GM11168 (cell line): Measurements from ENCODE around the gene MRNIP.

Source experiments
- in situ Hi-C: fragments of 300-500 bp; cut with MboI; formaldehyde crosslinking; loops from one replicate; pipeline ENCODE4 v1.12.0; 2022; ENCODE audit warnings: low sequenced_read_pairs; ENCODE audit not compliant: unreplicated experiment

Gene MRNIP

GRCh38 chr5:179858586-179859427 is at the start of gene MRNIP:
MRNIP (minus strand) TSS chr5:179858817; CDS start chr5:179858796, 21 bp downstream.
- in situ Hi-C loops = no loop called here

- in situ Hi-C loops = loop anchor here (10.0 kb wide), 1 partner anchor 113 kb away; the partner anchor contains the start of gene LTC4S
Measured at GRCh38 chr5:179907556-179908324, 49.1 kb upstream of the MRNIP start, which contains the start of gene TBC1D9B. TBC1D9B (minus strand) TSS chr5:179907897; CDS start chr5:179907821, 76 bp downstream.

- in situ Hi-C loops = loop anchor here (10.0 kb wide), 1 partner anchor 112 kb away; the partner anchor contains the start of gene LTC4S
Measured at GRCh38 chr5:179906795-179907555, 48.4 kb upstream of the MRNIP start.

GRCh38 chr5:179906294-179906794 is 47.7 kb upstream of the MRNIP start:
- in situ Hi-C loops = loop anchor here (10.0 kb wide), 1 partner anchor 112 kb away; the partner anchor contains the start of gene LTC4S

- in situ Hi-C loops = loop anchor here (10.0 kb wide), 1 partner anchor 110 kb away; the partner anchor contains the start of gene LTC4S
Measured at GRCh38 chr5:179905161-179905560, 46.5 kb upstream of the MRNIP start.

- in situ Hi-C loops = loop anchor here (10.0 kb wide), 1 partner anchor 110 kb away; the partner anchor contains the start of gene LTC4S
Measured at GRCh38 chr5:179904463-179905160, 46.0 kb upstream of the MRNIP start.

GRCh38 chr5:179902763-179903158 is 44.1 kb upstream of the MRNIP start:
- in situ Hi-C loops = loop anchor here (10.0 kb wide), 1 partner anchor 108 kb away; the partner anchor contains the start of gene LTC4S

- in situ Hi-C loops = loop anchor here (10.0 kb wide), 1 partner anchor 107 kb away; the partner anchor contains the start of gene LTC4S
Measured at GRCh38 chr5:179901915-179902762, 43.5 kb upstream of the MRNIP start.

GRCh38 chr5:179901462-179901861 is 42.8 kb upstream of the MRNIP start:
- in situ Hi-C loops = loop anchor here (10.0 kb wide), 1 partner anchor 107 kb away; the partner anchor contains the start of gene LTC4S

GRCh38 chr5:179900711-179901110 is 42.1 kb upstream of the MRNIP start:
- in situ Hi-C loops = loop anchor here (10.0 kb wide), 1 partner anchor 106 kb away; the partner anchor contains the start of gene LTC4S

- in situ Hi-C loops = loop anchor here (10.0 kb wide), 1 partner anchor 105 kb away; the partner anchor contains the start of gene LTC4S
Measured at GRCh38 chr5:179900206-179900605, 41.6 kb upstream of the MRNIP start.

- in situ Hi-C loops = no loop called here
Measured at GRCh38 chr5:179895861-179896260, 37.2 kb upstream of the MRNIP start.

- in situ Hi-C loops = no loop called here
Measured at GRCh38 chr5:179893958-179894895, 35.6 kb upstream of the MRNIP start.

GRCh38 chr5:179893076-179893957 is 34.7 kb upstream of the MRNIP start:
- in situ Hi-C loops = no loop called here

- in situ Hi-C loops = no loop called here
Measured at GRCh38 chr5:179892255-179892654, 33.6 kb upstream of the MRNIP start.
